GM12878 (cell line): ENCODE data around the gene NYAP1.

Source experiments
- CTCF ChIP-seq, 3 experiments: IDR thresholded peaks in 2 of 3; conservative IDR thresholded peaks in 1 of 3; 2 replicates each; pipeline ENCODE4 v1.5.1; 2011; ENCODE audit warnings: low read depth in 3 of 3, low read length in 3 of 3, mild to moderate bottlenecking in 3 of 3, control low read depth in 2 of 3, moderate library complexity in 2 of 3, inconsistent platforms in 1 of 3, mixed read lengths in 1 of 3; ENCODE audit not compliant: control insufficient read depth in 2 of 3, insufficient read depth in 1 of 3; ENCODE audit errors: extremely low read depth in 1 of 3
- EGR1 ChIP-seq, 2 experiments: IDR thresholded peaks; 1 replicate in 1 of 2; 2 replicates in 1 of 2; pipeline ENCODE4 v1.6.1; 2011 to 2012; ENCODE audit warnings: low read depth in 2 of 2, low read length in 2 of 2, borderline replicate concordance in 1 of 2, mild to moderate bottlenecking in 1 of 2, moderate library complexity in 1 of 2
- EZH2 ChIP-seq: IDR thresholded peaks from 2 replicates; pipeline ENCODE4 v1.6.1; 2012; ENCODE audit warnings: low read depth, mild to moderate bottlenecking, control low read depth, inconsistent platforms, low read length, borderline replicate concordance; ENCODE audit not compliant: control insufficient read depth
- MYC ChIP-seq: IDR thresholded peaks from 2 replicates; pipeline ENCODE4 v1.6.1; 2011; ENCODE audit warnings: mild to moderate bottlenecking, low read length, moderate library complexity, inconsistent platforms; ENCODE audit not compliant: insufficient read depth, insufficient replicate concordance, insufficient read length, severe bottlenecking
- NFIC ChIP-seq: IDR thresholded peaks from 2 replicates; pipeline ENCODE4 v1.6.1; 2012; ENCODE audit warnings: low read depth, mild to moderate bottlenecking, inconsistent platforms, low read length, moderate library complexity
- RAD21 ChIP-seq: IDR thresholded peaks from 2 replicates; pipeline ENCODE4 v1.6.1; 2011; ENCODE audit warnings: mild to moderate bottlenecking, low read depth, low read length, moderate library complexity; ENCODE audit not compliant: insufficient read depth
- STAT3 ChIP-seq: IDR thresholded peaks from 2 replicates; pipeline ENCODE4 v1.6.1; 2011; ENCODE audit warnings: low read depth, low read length, improper control_type of control experiment
- TCF12 ChIP-seq: IDR thresholded peaks from 2 replicates; pipeline ENCODE4 v1.6.1; 2011; ENCODE audit warnings: low read depth, mild to moderate bottlenecking, low read length
- TF ChIP-seq, protein P1 (sequence below): IDR thresholded peaks from 2 replicates; pipeline ENCODE4 v1.6.1; 2011; ENCODE audit warnings: low read depth, low read length, improper control_type of control experiment, borderline replicate concordance

- TF ChIP-seq EGR1 (IDR thresholded peaks at IDR 0.05; ENCODE audit: borderline replicate concordance in 1 of 2, low read depth in 2 of 2, low read length in 2 of 2) (no peak), STAT3 (no peak), CTCF (IDR thresholded peaks at IDR 0.05 in 2 of 3, conservative IDR thresholded peaks at IDR 0.05 in 1 of 3; ENCODE audit: control insufficient read depth in 2 of 3, extremely low read depth in 1 of 3, insufficient read depth in 1 of 3, low read depth in 3 of 3, low read length in 3 of 3) (no peak), EZH2 (no peak), NFIC (no peak), RAD21 (no peak), TCF12 (no peak), MYC (no peak)
- TF ChIP-seq, protein P1, sequence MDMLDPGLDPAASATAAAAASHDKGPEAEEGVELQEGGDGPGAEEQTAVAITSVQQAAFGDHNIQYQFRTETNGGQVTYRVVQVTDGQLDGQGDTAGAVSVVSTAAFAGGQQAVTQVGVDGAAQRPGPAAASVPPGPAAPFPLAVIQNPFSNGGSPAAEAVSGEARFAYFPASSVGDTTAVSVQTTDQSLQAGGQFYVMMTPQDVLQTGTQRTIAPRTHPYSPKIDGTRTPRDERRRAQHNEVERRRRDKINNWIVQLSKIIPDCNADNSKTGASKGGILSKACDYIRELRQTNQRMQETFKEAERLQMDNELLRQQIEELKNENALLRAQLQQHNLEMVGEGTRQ = no peak
Measured at GRCh38 chr7:100472121-100472851, 11.4 kb upstream of the NYAP1 start.
